ENCODE results near the gene GAL3ST1.

GAL3ST1 gene

GRCh38 chr22:30511109-30511508 lies 63.4 kb downstream of the GAL3ST1 start:
- Histone ChIP-seq H3K4me2 (no peak overlapping the region), H3K4me1 (ENCODE audit: low read depth, poor library complexity, severe bottlenecking) (no peaks in the 10 kb centered on the region), H3K4me3 (IDR thresholded peaks at IDR 0.05; ENCODE audit: insufficient read depth, low read depth, low read length) (no peak overlapping the region), H4K20me1 (ENCODE audit: insufficient read depth) (no peaks in the 10 kb centered on the region), H3K27me3 (ENCODE audit: insufficient read depth, low read depth) (no peaks in the 10 kb centered on the region; the same call in 1 of the 2 replicates), H3K27ac (no peak overlapping the region), H2AFZ (ENCODE audit: low read depth) (no peak overlapping the region), H3K79me2 (ENCODE audit: insufficient read depth, low read depth) (no peaks in the 10 kb centered on the region), H3K36me3 (ENCODE audit: insufficient read depth) (no peaks in the 10 kb centered on the region), H3K9ac (no peak overlapping the region)
- TF ChIP-seq, protein P1, sequence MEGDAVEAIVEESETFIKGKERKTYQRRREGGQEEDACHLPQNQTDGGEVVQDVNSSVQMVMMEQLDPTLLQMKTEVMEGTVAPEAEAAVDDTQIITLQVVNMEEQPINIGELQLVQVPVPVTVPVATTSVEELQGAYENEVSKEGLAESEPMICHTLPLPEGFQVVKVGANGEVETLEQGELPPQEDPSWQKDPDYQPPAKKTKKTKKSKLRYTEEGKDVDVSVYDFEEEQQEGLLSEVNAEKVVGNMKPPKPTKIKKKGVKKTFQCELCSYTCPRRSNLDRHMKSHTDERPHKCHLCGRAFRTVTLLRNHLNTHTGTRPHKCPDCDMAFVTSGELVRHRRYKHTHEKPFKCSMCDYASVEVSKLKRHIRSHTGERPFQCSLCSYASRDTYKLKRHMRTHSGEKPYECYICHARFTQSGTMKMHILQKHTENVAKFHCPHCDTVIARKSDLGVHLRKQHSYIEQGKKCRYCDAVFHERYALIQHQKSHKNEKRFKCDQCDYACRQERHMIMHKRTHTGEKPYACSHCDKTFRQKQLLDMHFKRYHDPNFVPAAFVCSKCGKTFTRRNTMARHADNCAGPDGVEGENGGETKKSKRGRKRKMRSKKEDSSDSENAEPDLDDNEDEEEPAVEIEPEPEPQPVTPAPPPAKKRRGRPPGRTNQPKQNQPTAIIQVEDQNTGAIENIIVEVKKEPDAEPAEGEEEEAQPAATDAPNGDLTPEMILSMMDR (conservative IDR thresholded peaks at IDR 0.05; ENCODE audit: low read depth, low read length), result no peak

DNA sequence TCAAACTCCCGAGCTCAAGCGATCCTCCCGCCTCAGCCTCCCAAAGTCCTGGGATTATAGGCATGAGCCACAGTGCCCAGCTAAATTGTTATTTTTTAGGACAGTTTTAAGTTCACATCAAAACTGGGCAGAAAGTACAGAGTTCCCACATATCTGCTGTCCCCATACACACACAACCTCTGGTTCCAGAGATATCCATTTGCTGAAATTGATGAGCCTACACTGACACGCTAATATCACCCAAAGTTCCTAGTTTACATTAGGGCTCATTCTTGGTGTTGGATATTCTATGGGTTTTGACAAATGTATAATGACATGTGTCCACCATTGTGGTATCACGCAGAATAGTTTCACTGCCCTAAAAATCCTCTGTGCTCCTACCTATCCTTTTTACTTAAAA lies 66.2 kb downstream of the GAL3ST1 start:
- H3K4me3 ChIP-seq (IDR thresholded peaks at IDR 0.05; ENCODE audit: insufficient read depth, low read depth, low read length), result no peak overlapping the region
- H3K27me3 ChIP-seq (ENCODE audit: insufficient read depth, low read depth), result no peaks in the 10 kb centered on the region; the same call in 1 of the 2 replicates
- H2AFZ ChIP-seq (ENCODE audit: low read depth), result no peak overlapping the region
- H3K36me3 ChIP-seq (ENCODE audit: insufficient read depth), result no peaks in the 10 kb centered on the region
- H3K79me2 ChIP-seq (ENCODE audit: insufficient read depth, low read depth), result no peaks in the 10 kb centered on the region
- TF ChIP-seq, protein P1 (conservative IDR thresholded peaks at IDR 0.05; ENCODE audit: low read depth, low read length), result no peak
- H3K27ac ChIP-seq, result no peak overlapping the region
- no peaks in the 10 kb centered on the region for H4K20me1 ChIP-seq (ENCODE audit: insufficient read depth)
- H3K4me1 ChIP-seq (ENCODE audit: low read depth, poor library complexity, severe bottlenecking), result no peaks in the 10 kb centered on the region
- no peak overlapping the region for H3K9ac ChIP-seq
- H3K4me2 ChIP-seq, result no peak overlapping the region

- TF ChIP-seq, protein P1 (conservative IDR thresholded peaks at IDR 0.05; ENCODE audit: low read depth, low read length), result no peak
- no peak overlapping the region for H3K4me2 ChIP-seq
- H4K20me1 ChIP-seq (ENCODE audit: insufficient read depth), result no peaks in the 10 kb centered on the region
- no peaks in the 10 kb centered on the region for H3K27me3 ChIP-seq (ENCODE audit: insufficient read depth, low read depth)
- H3K4me3 ChIP-seq (IDR thresholded peaks at IDR 0.05; ENCODE audit: insufficient read depth, low read depth, low read length), result no peak overlapping the region
- no peaks in the 10 kb centered on the region for H3K79me2 ChIP-seq (ENCODE audit: insufficient read depth, low read depth)
- no peak overlapping the region for H3K9ac ChIP-seq
- no peak overlapping the region for H3K27ac ChIP-seq
- no peaks in the 10 kb centered on the region for H3K4me1 ChIP-seq (ENCODE audit: low read depth, poor library complexity, severe bottlenecking)
- H3K36me3 ChIP-seq (ENCODE audit: insufficient read depth), result no peaks in the 10 kb centered on the region
- H2AFZ ChIP-seq (ENCODE audit: low read depth), result no peak overlapping the region
Observed at GRCh38 chr22:30507670-30508069, 66.8 kb downstream of the GAL3ST1 start.

DNA sequence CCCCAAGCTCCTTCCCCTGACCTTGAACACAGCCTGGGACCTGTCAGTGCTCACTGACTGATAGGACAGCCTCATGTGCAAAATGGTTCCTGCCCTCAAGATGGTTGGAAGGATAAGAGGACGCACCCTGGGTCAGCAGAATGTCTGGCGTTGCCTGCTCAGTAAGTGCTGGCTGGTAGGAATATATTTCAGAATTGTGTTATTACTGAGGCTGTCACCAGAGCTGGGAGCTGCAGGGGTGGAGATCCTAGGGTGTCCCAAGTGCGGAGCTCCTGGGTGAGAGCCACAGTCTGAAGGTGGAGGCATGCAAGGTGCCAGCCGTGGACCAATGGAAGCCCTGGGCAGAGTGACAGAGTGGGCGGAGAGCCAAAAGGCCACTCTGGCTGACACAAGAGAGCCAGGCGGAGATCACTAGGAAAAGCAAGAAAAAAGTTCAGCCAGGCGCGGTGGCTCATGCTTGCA lies 67.9 kb downstream of the GAL3ST1 start:
- Histone ChIP-seq H2AFZ (ENCODE audit: low read depth) (no peak overlapping the region), H3K4me3 (IDR thresholded peaks at IDR 0.05; ENCODE audit: insufficient read depth, low read depth, low read length) (no peak overlapping the region), H3K4me2 (no peak overlapping the region), H3K9ac (no peak overlapping the region), H3K36me3 (ENCODE audit: insufficient read depth) (no peaks in the 10 kb centered on the region), H3K79me2 (ENCODE audit: insufficient read depth, low read depth) (no peaks in the 10 kb centered on the region), H3K27me3 (ENCODE audit: insufficient read depth, low read depth) (no peaks in the 10 kb centered on the region; the same call in 1 of the 2 replicates), H4K20me1 (ENCODE audit: insufficient read depth) (no peaks in the 10 kb centered on the region), H3K27ac (no peak overlapping the region), H3K4me1 (ENCODE audit: low read depth, poor library complexity, severe bottlenecking) (no peaks in the 10 kb centered on the region)
- TF ChIP-seq, protein P1 (conservative IDR thresholded peaks at IDR 0.05; ENCODE audit: low read depth, low read length), result no peak
